Stimulated activated CD8-positive, alpha-beta memory T cell treated with anti-CD3 and anti-CD28 coated beads, Interleukin-12 subunit alpha, Interleukin-12 subunit beta, amount 100 ng/mL, for 1 hour (primary cell): ENCODE results near the gene PRL.

Experiments
- DNase-seq: peaks from one replicate; pipeline ENCODE4 v3.0.0-alpha.2; 2020; ENCODE audit warnings: low read depth

PRL gene

GRCh38 chr6:22296936-22297335, at the start of gene PRL:
Gene PRL, minus strand, starts transcription at chr6:22297036. Its CDS starts 54 bp downstream, at chr6:22296982.
- DNase-seq, result no peak

- no peak for DNase-seq
These were observed 47.0 kb upstream of the PRL start for GRCh38 chr6:22343864-22344263.

GRCh38 chr6:22334778-22335177, 37.9 kb upstream of the PRL start:
- DNase-seq, result no peak

- no peak for DNase-seq
These were observed 37.0 kb upstream of the PRL start for GRCh38 chr6:22333802-22334201.

GRCh38 chr6:22332711-22333110, 35.9 kb upstream of the PRL start:
- no peak for DNase-seq

GRCh38 chr6:22332216-22332615, 35.4 kb upstream of the PRL start:
- DNase-seq, result no peak

GRCh38 chr6:22330941-22331340, 34.1 kb upstream of the PRL start:
- no peak for DNase-seq

GRCh38 chr6:22328474-22328873, 31.6 kb upstream of the PRL start:
- no peak for DNase-seq

GRCh38 chr6:22327881-22328280, 31.0 kb upstream of the PRL start:
- DNase-seq, result no peak

GRCh38 chr6:22326500-22326899, 29.7 kb upstream of the PRL start:
- DNase-seq, result no peak

- DNase-seq, result no peak
These were observed 28.6 kb upstream of the PRL start for GRCh38 chr6:22325481-22325880.

- DNase-seq, result no peak
These were observed 27.0 kb upstream of the PRL start for GRCh38 chr6:22323848-22324247.

- DNase-seq, result no peak
These were observed 25.5 kb upstream of the PRL start for GRCh38 chr6:22322103-22323030.

GRCh38 chr6:22320750-22321149, 23.9 kb upstream of the PRL start:
- no peak for DNase-seq

- DNase-seq, result no peak
These were observed 21.6 kb upstream of the PRL start for GRCh38 chr6:22318404-22318803.

- no peak for DNase-seq
These were observed 17.0 kb upstream of the PRL start for GRCh38 chr6:22313796-22314195.

- DNase-seq, result no peak
These were observed 12.1 kb upstream of the PRL start for GRCh38 chr6:22308939-22309338.

- no peak for DNase-seq
These were observed 10.1 kb upstream of the PRL start for GRCh38 chr6:22306741-22307466.

GRCh38 chr6:22302838-22303237, 6.0 kb upstream of the PRL start:
- DNase-seq, result no peak

GRCh38 chr6:22300273-22300998, 3.6 kb upstream of the PRL start:
- DNase-seq, result no peak

GRCh38 chr6:22298475-22298890, 1.6 kb upstream of the PRL start:
- no peak for DNase-seq

- no peak for DNase-seq
These were observed 769 bp downstream of the PRL start for GRCh38 chr6:22296067-22296466.

- no peak for DNase-seq
These were observed 1.7 kb downstream of the PRL start for GRCh38 chr6:22295145-22295544.
